ENCODE data around the gene RGL3. TPM values are rescaled to one million over a fixed set of nuclear protein-coding genes. Genes with fewer than 3 reads are reported as not detected.
"Not testable (repeated sequence)": the region's sequence is repeated elsewhere in the genome, so short reads cannot be mapped to it uniquely, and the experiment has no call there.

Gene RGL3
- not detected for polyA plus RNA-seq (2013)

- no peaks in the 10 kb centered on the region for H3K9me3 ChIP-seq (ENCODE audit: control extremely low read depth in 1 of 5, control insufficient read depth in 4 of 5, insufficient read depth in 2 of 5, low read depth in 1 of 5, low read length in 4 of 5)
- H3K4me3 ChIP-seq (ENCODE audit: control insufficient read depth in 1 of 7, extremely low read depth in 1 of 7, insufficient read depth in 4 of 7, low read depth in 2 of 7, low read length in 6 of 7), result peak within 1 kb of the TSS in 1 of 7 experiments; percentile 50
- ChIA-PET POLR2A (interaction anchor here (0.6 kb wide), 1 partner anchor 1260 kb away, joined by 4 read pairs; no protein-coding TSS in a partner anchor), CTCF (interaction anchor here (1.4 to 3.9 kb wide), 4 partner anchors 15 to 45 kb away, joined by 4 to 34 read pairs (median 4); partner anchors contain the start of genes EPOR and SWSAP1)
- WGBS (ENCODE audit: insufficient coverage), result 8% methylated on average over 62 of the region's 72 CpGs
- peaks cover 0 to 45% (median 36%) of the 10 kb centered on the region in 4 experiments for H3K4me1 ChIP-seq (ENCODE audit: control extremely low read depth in 1 of 4, control insufficient read depth in 4 of 4, insufficient read depth in 4 of 4, low read length in 3 of 4)
- H3K27me3 ChIP-seq (replicated peaks in 2 of 5; ENCODE audit: control insufficient read depth in 4 of 5, insufficient read depth in 5 of 5, low read length in 4 of 5), result peaks cover 0 to 85% (median 41%) of the 10 kb centered on the region in 5 experiments
- H3K36me3 ChIP-seq (ENCODE audit: control insufficient read depth in 4 of 4, insufficient read depth in 4 of 4, low read length in 3 of 4), result no peaks in the 10 kb centered on the region
- DNase-seq, result no peak
- H3K27ac ChIP-seq (ENCODE audit: insufficient read depth in 1 of 2, low read depth in 1 of 2, low read length in 2 of 2, poor library complexity in 1 of 2, severe bottlenecking in 2 of 2), result no peak within 1 kb of the TSS
These were observed at the start of gene RGL3 for GRCh38 chr19:11418549-11419506. TSS of gene RGL3 (minus strand) at chr19:11419314. CDS start at chr19:11419278, 36 bp downstream.

- H3K4me1 ChIP-seq (ENCODE audit: control extremely low read depth in 1 of 4, control insufficient read depth in 4 of 4, insufficient read depth in 4 of 4, low read length in 3 of 4); H3K27me3 ChIP-seq (replicated peaks in 2 of 5; ENCODE audit: control insufficient read depth in 4 of 5, insufficient read depth in 5 of 5, low read length in 4 of 5); H3K36me3 ChIP-seq (ENCODE audit: control insufficient read depth in 4 of 4, insufficient read depth in 4 of 4, low read length in 3 of 4); H3K27ac ChIP-seq (ENCODE audit: insufficient read depth in 1 of 2, low read depth in 1 of 2, low read length in 2 of 2, poor library complexity in 1 of 2, severe bottlenecking in 2 of 2); POLR2A ChIA-PET; H3K9me3 ChIP-seq (ENCODE audit: control extremely low read depth in 1 of 5, control insufficient read depth in 4 of 5, insufficient read depth in 2 of 5, low read depth in 1 of 5, low read length in 4 of 5); H3K4me3 ChIP-seq (ENCODE audit: control insufficient read depth in 1 of 7, extremely low read depth in 1 of 7, insufficient read depth in 4 of 7, low read depth in 2 of 7, low read length in 6 of 7); DNase-seq: not testable (repeated sequence)
- 90% methylated on average over 6 of the region's 8 CpGs for WGBS (ENCODE audit: insufficient coverage)
- CTCF ChIA-PET, result interaction anchor here (0.6 to 1.6 kb wide), 5 partner anchors 9 to 87 kb away, joined by 3 to 11 read pairs (median 3); no protein-coding TSS in a partner anchor
These were observed 49.2 kb upstream of the RGL3 start for GRCh38 chr19:11468266-11468845.

GRCh38 chr19:11465600-11465999 is 46.5 kb upstream of the RGL3 start:
- no peak for DNase-seq
- 50% methylated on average over 6 of the region's 8 CpGs for WGBS (ENCODE audit: insufficient coverage)
- Histone ChIP-seq H3K4me1 (ENCODE audit: control extremely low read depth in 1 of 4, control insufficient read depth in 4 of 4, insufficient read depth in 4 of 4, low read length in 3 of 4) (no peaks in the 10 kb centered on the region), H3K27me3 (replicated peaks in 2 of 5; ENCODE audit: control insufficient read depth in 4 of 5, insufficient read depth in 5 of 5, low read length in 4 of 5) (peaks cover 0 to under 1% (median 0%) of the 10 kb centered on the region in 5 experiments), H3K36me3 (ENCODE audit: control insufficient read depth in 4 of 4, insufficient read depth in 4 of 4, low read length in 3 of 4) (no peaks in the 10 kb centered on the region), H3K27ac (ENCODE audit: insufficient read depth in 1 of 2, low read depth in 1 of 2, low read length in 2 of 2, poor library complexity in 1 of 2, severe bottlenecking in 2 of 2) (no peak overlapping the region), H3K9me3 (ENCODE audit: control extremely low read depth in 1 of 5, control insufficient read depth in 4 of 5, insufficient read depth in 2 of 5, low read depth in 1 of 5, low read length in 4 of 5) (no peaks in the 10 kb centered on the region), H3K4me3 (ENCODE audit: control insufficient read depth in 1 of 7, extremely low read depth in 1 of 7, insufficient read depth in 4 of 7, low read depth in 2 of 7, low read length in 6 of 7) (no peak overlapping the region)
- ChIA-PET POLR2A (no interaction called here), CTCF (no interaction called here)

- DNase-seq, result peak in 1 of 3 donors; percentile 41
- CTCF ChIA-PET, result no interaction called here
- Histone ChIP-seq H3K27me3 (replicated peaks in 2 of 5; ENCODE audit: control insufficient read depth in 4 of 5, insufficient read depth in 5 of 5, low read length in 4 of 5) (peaks cover 0 to 4% (median 0%) of the 10 kb centered on the region in 5 experiments), H3K27ac (ENCODE audit: insufficient read depth in 1 of 2, low read depth in 1 of 2, low read length in 2 of 2, poor library complexity in 1 of 2, severe bottlenecking in 2 of 2) (no peak overlapping the region), H3K4me3 (ENCODE audit: control insufficient read depth in 1 of 7, extremely low read depth in 1 of 7, insufficient read depth in 4 of 7, low read depth in 2 of 7, low read length in 6 of 7) (no peak overlapping the region), H3K9me3 (ENCODE audit: control extremely low read depth in 1 of 5, control insufficient read depth in 4 of 5, insufficient read depth in 2 of 5, low read depth in 1 of 5, low read length in 4 of 5) (no peaks in the 10 kb centered on the region), H3K36me3 (ENCODE audit: control insufficient read depth in 4 of 4, insufficient read depth in 4 of 4, low read length in 3 of 4) (no peaks in the 10 kb centered on the region), H3K4me1 (ENCODE audit: control extremely low read depth in 1 of 4, control insufficient read depth in 4 of 4, insufficient read depth in 4 of 4, low read length in 3 of 4) (no peaks in the 10 kb centered on the region)
- POLR2A ChIA-PET, result no interaction called here
- 90% methylated on average over 10 of the region's 11 CpGs for WGBS (ENCODE audit: insufficient coverage)
These were observed 45.5 kb upstream of the RGL3 start for GRCh38 chr19:11464333-11465265.

- H3K36me3 ChIP-seq (ENCODE audit: control insufficient read depth in 4 of 4, insufficient read depth in 4 of 4, low read length in 3 of 4), result no peaks in the 10 kb centered on the region
- H3K27ac ChIP-seq (ENCODE audit: insufficient read depth in 1 of 2, low read depth in 1 of 2, low read length in 2 of 2, poor library complexity in 1 of 2, severe bottlenecking in 2 of 2), result no peak overlapping the region
- H3K4me3 ChIP-seq (ENCODE audit: control insufficient read depth in 1 of 7, extremely low read depth in 1 of 7, insufficient read depth in 4 of 7, low read depth in 2 of 7, low read length in 6 of 7), result no peak overlapping the region
- CTCF ChIA-PET, result no interaction called here
- H3K4me1 ChIP-seq (ENCODE audit: control extremely low read depth in 1 of 4, control insufficient read depth in 4 of 4, insufficient read depth in 4 of 4, low read length in 3 of 4), result no peaks in the 10 kb centered on the region
- DNase-seq, result no peak
- 95% methylated on average over 9 of the region's 12 CpGs for WGBS (ENCODE audit: insufficient coverage)
- POLR2A ChIA-PET, result no interaction called here
- no peaks in the 10 kb centered on the region for H3K9me3 ChIP-seq (ENCODE audit: control extremely low read depth in 1 of 5, control insufficient read depth in 4 of 5, insufficient read depth in 2 of 5, low read depth in 1 of 5, low read length in 4 of 5)
- H3K27me3 ChIP-seq (replicated peaks in 2 of 5; ENCODE audit: control insufficient read depth in 4 of 5, insufficient read depth in 5 of 5, low read length in 4 of 5), result peaks cover 0 to 4% (median 0%) of the 10 kb centered on the region in 5 experiments
These were observed 44.3 kb upstream of the RGL3 start for GRCh38 chr19:11463391-11463790.

GRCh38 chr19:11461453-11461852 is 42.3 kb upstream of the RGL3 start:
- Histone ChIP-seq H3K27ac (ENCODE audit: insufficient read depth in 1 of 2, low read depth in 1 of 2, low read length in 2 of 2, poor library complexity in 1 of 2, severe bottlenecking in 2 of 2) (no peak overlapping the region), H3K4me1 (ENCODE audit: control extremely low read depth in 1 of 4, control insufficient read depth in 4 of 4, insufficient read depth in 4 of 4, low read length in 3 of 4) (no peaks in the 10 kb centered on the region), H3K27me3 (replicated peaks in 2 of 5; ENCODE audit: control insufficient read depth in 4 of 5, insufficient read depth in 5 of 5, low read length in 4 of 5) (peaks cover 0 to 4% (median 0%) of the 10 kb centered on the region in 5 experiments), H3K4me3 (ENCODE audit: control insufficient read depth in 1 of 7, extremely low read depth in 1 of 7, insufficient read depth in 4 of 7, low read depth in 2 of 7, low read length in 6 of 7) (no peak overlapping the region), H3K9me3 (ENCODE audit: control extremely low read depth in 1 of 5, control insufficient read depth in 4 of 5, insufficient read depth in 2 of 5, low read depth in 1 of 5, low read length in 4 of 5) (no peaks in the 10 kb centered on the region), H3K36me3 (ENCODE audit: control insufficient read depth in 4 of 4, insufficient read depth in 4 of 4, low read length in 3 of 4) (no peaks in the 10 kb centered on the region)
- CTCF ChIA-PET, result no interaction called here
- 60% methylated on average over 1 of the region's 2 CpGs for WGBS (ENCODE audit: insufficient coverage)
- no peak for DNase-seq
- POLR2A ChIA-PET, result no interaction called here

All from common myeloid progenitor, CD34-positive (primary cell).